IPS-15b (cell line): ENCODE results near the gene GDF9.

Experiments used
- H3K27me3 ChIP-seq: one replicate; pipeline ENCODE4 v1.6.1; 2013; ENCODE audit warnings: low read length; ENCODE audit not compliant: control insufficient read depth, insufficient read depth
- H3K36me3 ChIP-seq: one replicate; pipeline ENCODE4 v1.6.1; 2013; ENCODE audit warnings: low read length; ENCODE audit not compliant: control insufficient read depth, insufficient read depth
- H3K4me1 ChIP-seq: one replicate; pipeline ENCODE4 v1.6.1; 2013; ENCODE audit warnings: mild to moderate bottlenecking, low read length; ENCODE audit not compliant: control insufficient read depth, insufficient read depth
- H3K4me3 ChIP-seq: one replicate; pipeline ENCODE4 v1.5.1; 2013; ENCODE audit warnings: low read depth, low read length
- H3K9ac ChIP-seq: one replicate; pipeline ENCODE4 v1.6.1; 2013; ENCODE audit warnings: low read depth, mild to moderate bottlenecking, low read length
- H3K9me3 ChIP-seq: one replicate; pipeline ENCODE4 v1.6.1; 2013; ENCODE audit warnings: mild to moderate bottlenecking, low read length; ENCODE audit not compliant: control insufficient read depth, insufficient read depth

Gene GDF9

GRCh38 chr5:132866342-132867045, at the start of gene GDF9, which contains the start of gene UQCRQ:
TSS of gene GDF9 (minus strand) at chr5:132866469. CDS start at chr5:132864533, 1,936 bp downstream.
TSS of gene UQCRQ (plus strand) at chr5:132866642. CDS start at chr5:132866882, 240 bp downstream.
- Histone ChIP-seq H3K4me1 (peaks cover 5% of the 10 kb centered on the region), H3K36me3 (peaks cover 8% of the 10 kb centered on the region), H3K9ac (peak within 1 kb of the TSS; percentile 91), H3K27me3 (no peaks in the 10 kb centered on the region), H3K9me3 (no peaks in the 10 kb centered on the region), H3K4me3 (peak within 1 kb of the TSS; percentile 89)

- Histone ChIP-seq H3K36me3 (peaks cover 8% of the 10 kb centered on the region), H3K9me3 (no peaks in the 10 kb centered on the region), H3K27me3 (no peaks in the 10 kb centered on the region), H3K4me1 (no peaks in the 10 kb centered on the region), H3K9ac (no peak overlapping the region), H3K4me3 (no peak overlapping the region)
These were observed 49.4 kb upstream of the GDF9 start for GRCh38 chr5:132915681-132916080.

- Histone ChIP-seq H3K27me3 (no peaks in the 10 kb centered on the region), H3K9me3 (no peaks in the 10 kb centered on the region), H3K9ac (no peak overlapping the region), H3K4me1 (peaks cover 3% of the 10 kb centered on the region), H3K4me3 (no peak overlapping the region), H3K36me3 (peaks cover 6% of the 10 kb centered on the region)
These were observed 43.4 kb upstream of the GDF9 start for GRCh38 chr5:132909702-132910101.

- no peak overlapping the region for H3K9ac ChIP-seq
- no peaks in the 10 kb centered on the region for H3K27me3 ChIP-seq
- H3K9me3 ChIP-seq: no peaks in the 10 kb centered on the region
- peaks cover 3% of the 10 kb centered on the region for H3K4me1 ChIP-seq
- peaks cover 1% of the 10 kb centered on the region for H3K36me3 ChIP-seq
- no peak overlapping the region for H3K4me3 ChIP-seq
These were observed 40.9 kb upstream of the GDF9 start for GRCh38 chr5:132907161-132907560.

GRCh38 chr5:132905938-132906337, 39.7 kb upstream of the GDF9 start:
- Histone ChIP-seq H3K4me1 (peaks cover 3% of the 10 kb centered on the region), H3K9ac (no peak overlapping the region), H3K9me3 (no peaks in the 10 kb centered on the region), H3K27me3 (no peaks in the 10 kb centered on the region), H3K36me3 (no peaks in the 10 kb centered on the region), H3K4me3 (no peak overlapping the region)

DNA sequence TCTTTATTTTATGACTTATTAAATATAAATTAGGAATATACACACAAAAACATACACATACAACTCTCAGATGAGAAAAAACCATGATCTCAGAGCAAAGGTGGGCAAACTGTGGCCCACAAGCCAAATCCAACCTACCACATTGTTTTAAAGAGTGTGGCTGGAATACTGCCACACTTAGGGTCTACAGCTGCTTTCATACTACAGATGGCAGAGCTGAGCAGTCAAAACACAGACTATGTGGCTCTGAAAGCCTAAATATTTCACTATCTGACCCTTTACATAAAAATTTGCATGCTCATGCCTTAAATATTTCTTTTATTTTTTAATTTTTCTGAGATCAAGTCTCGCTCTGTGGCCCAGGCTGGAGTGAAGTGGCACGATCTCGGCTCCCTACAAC, 35.5 kb upstream of the GDF9 start:
- Histone ChIP-seq H3K4me1 (no peaks in the 10 kb centered on the region), H3K27me3 (no peaks in the 10 kb centered on the region), H3K36me3 (peaks cover 3% of the 10 kb centered on the region), H3K4me3 (no peak overlapping the region), H3K9ac (no peak overlapping the region), H3K9me3 (no peaks in the 10 kb centered on the region)

DNA sequence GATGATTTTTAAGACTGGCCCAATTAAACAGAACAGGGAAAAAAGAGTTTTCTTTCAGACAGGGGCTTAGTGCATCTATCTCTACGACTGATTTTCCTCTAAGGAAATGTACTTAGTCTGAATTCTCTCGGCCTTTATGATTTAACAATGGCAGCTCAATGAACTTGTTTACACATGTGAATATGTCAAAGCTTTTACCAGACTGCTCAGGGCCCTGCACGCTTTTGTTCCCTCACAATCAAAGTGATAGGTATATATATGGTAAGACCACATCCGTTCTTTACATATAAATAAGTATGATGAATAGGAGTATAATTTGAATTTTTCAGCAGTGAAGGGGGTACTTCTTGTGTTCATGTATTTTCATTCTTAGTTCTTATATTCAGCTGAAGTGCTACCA, 34.8 kb upstream of the GDF9 start:
- Histone ChIP-seq H3K4me3 (no peak overlapping the region), H3K4me1 (no peaks in the 10 kb centered on the region), H3K36me3 (peaks cover 10% of the 10 kb centered on the region), H3K9me3 (no peaks in the 10 kb centered on the region), H3K27me3 (no peaks in the 10 kb centered on the region), H3K9ac (no peak overlapping the region)

DNA sequence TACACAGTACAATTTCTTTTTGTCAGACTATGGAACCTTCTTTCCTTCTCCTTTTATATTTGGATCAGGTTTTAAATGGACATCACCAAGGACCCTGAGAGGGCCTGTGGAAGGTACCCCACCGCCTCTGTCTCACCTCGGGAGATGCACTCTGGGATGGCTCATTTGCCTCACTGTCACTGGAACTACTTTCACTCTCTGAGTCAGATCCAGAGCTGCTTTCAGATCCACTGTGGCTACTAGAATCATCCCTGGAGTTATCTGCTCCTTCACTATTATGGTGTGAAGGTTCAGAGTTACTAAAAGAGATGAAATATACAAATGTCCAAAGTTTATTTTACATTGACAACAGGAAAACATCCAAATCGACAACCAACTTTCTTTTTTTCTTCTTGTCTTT, 31.8 kb upstream of the GDF9 start:
- H3K4me1 ChIP-seq: no peaks in the 10 kb centered on the region
- peaks cover 14% of the 10 kb centered on the region for H3K36me3 ChIP-seq
- H3K9ac ChIP-seq: no peak overlapping the region
- no peak overlapping the region for H3K4me3 ChIP-seq
- H3K27me3 ChIP-seq: no peaks in the 10 kb centered on the region
- H3K9me3 ChIP-seq: no peaks in the 10 kb centered on the region

DNA sequence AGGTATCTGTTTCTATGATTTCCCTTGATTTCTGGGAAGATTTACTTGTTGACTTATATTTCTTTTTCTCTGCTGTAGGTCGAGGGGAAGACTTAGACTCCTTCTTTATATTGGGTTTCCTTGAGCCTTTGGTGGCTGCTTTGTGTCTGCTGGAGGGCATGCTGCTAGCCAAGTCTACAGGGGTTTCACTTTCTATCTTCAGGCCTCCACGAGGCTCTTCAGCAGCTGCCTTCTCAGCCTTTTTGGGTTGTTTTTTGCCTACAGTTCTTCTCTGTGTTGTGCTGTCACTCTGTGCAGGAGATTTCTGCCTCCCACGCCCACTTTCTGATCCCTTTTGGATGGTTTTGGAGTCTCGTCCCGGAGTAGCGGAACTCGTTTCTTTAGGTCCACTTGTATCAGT, 30.4 kb upstream of the GDF9 start:
- Histone ChIP-seq H3K36me3 (peaks cover 19% of the 10 kb centered on the region), H3K4me1 (no peaks in the 10 kb centered on the region), H3K27me3 (no peaks in the 10 kb centered on the region), H3K4me3 (no peak overlapping the region), H3K9ac (no peak overlapping the region), H3K9me3 (no peaks in the 10 kb centered on the region)

GRCh38 chr5:132895719-132896305, 29.5 kb upstream of the GDF9 start:
- Histone ChIP-seq H3K36me3 (peaks cover 19% of the 10 kb centered on the region), H3K9ac (no peak overlapping the region)

GRCh38 chr5:132890817-132891216, 24.5 kb upstream of the GDF9 start:
- H3K9me3 ChIP-seq: no peaks in the 10 kb centered on the region
- H3K36me3 ChIP-seq: peaks cover 14% of the 10 kb centered on the region
- no peaks in the 10 kb centered on the region for H3K27me3 ChIP-seq
- H3K4me1 ChIP-seq: no peaks in the 10 kb centered on the region
- no peak overlapping the region for H3K9ac ChIP-seq
- H3K4me3 ChIP-seq: no peak overlapping the region

More at GRCh38 chr5:132895719-132896305, 29.5 kb upstream of the GDF9 start:
- Histone ChIP-seq H3K27me3 (no peaks in the 10 kb centered on the region), H3K9me3 (no peaks in the 10 kb centered on the region), H3K4me3 (no peak overlapping the region), H3K4me1 (no peaks in the 10 kb centered on the region)

GRCh38 chr5:132889501-132889900, 23.2 kb upstream of the GDF9 start:
- Histone ChIP-seq H3K4me3 (no peak overlapping the region), H3K9me3 (no peaks in the 10 kb centered on the region), H3K4me1 (no peaks in the 10 kb centered on the region), H3K9ac (no peak overlapping the region), H3K27me3 (no peaks in the 10 kb centered on the region), H3K36me3 (peaks cover 13% of the 10 kb centered on the region)
